SK-N-SH (cell line): Measurements from ENCODE around the gene PLA2G2D. TPM values are rescaled to one million over a fixed set of nuclear protein-coding genes. Genes with fewer than 3 reads are reported as not detected.

Experiments used
- CTCF ChIA-PET: fragments of 300-600, 350-600 bp; formaldehyde crosslinking; extraction: SDS; loops from one replicate; lab custom pipeline; 2021; lab: Yijun Ruan, JAX
- POLR2A ChIA-PET: fragments of 350-600 bp; sonication (Branson Sonifier 250); formaldehyde crosslinking; extraction: SDS; loops from one replicate; lab custom pipeline; 2020; ENCODE audit warnings: antibody characterized with exemption, inconsistent platforms; lab: Yijun Ruan, JAX
- DNase-seq: peaks from one replicate; pipeline ENCODE4 v3.0.0; 2012
- H2AFZ ChIP-seq: fragments of 200-600 bp; sonication (generic); 2 replicates; pipeline ENCODE4 v1.8.1; 2016; ENCODE audit warnings: antibody characterized with exemption, mild to moderate bottlenecking, low read depth
- H3F3A ChIP-seq: fragments of 200-600 bp; sonication (generic); replicated peaks from 2 replicates; pipeline ENCODE3; 2016; ENCODE audit warnings: antibody characterized with exemption, mild to moderate bottlenecking; ENCODE audit not compliant: insufficient read depth
- H3K27ac ChIP-seq, 2 experiments: fragments of 200-500 bp in 1 of 2; fragments of 200-600 bp in 1 of 2; sonication (Bioruptor generic) in 1 of 2; sonication (generic), shearing (Covaris generic) in 1 of 2; 2 replicates each; pipeline versions ENCODE4 v1.5.1 to v1.6.1; 2014 to 2016; ENCODE audit warnings: low read depth in 2 of 2, inconsistent platforms in 1 of 2, low read length in 1 of 2, mild to moderate bottlenecking in 1 of 2, mixed read lengths in 1 of 2
- H3K27me3 ChIP-seq: fragments of 200-600 bp; sonication (generic), shearing (Covaris generic); 2 replicates; pipeline ENCODE4 v1.6.1; 2016; ENCODE audit warnings: mixed run types; ENCODE audit not compliant: insufficient read depth
- H3K36me3 ChIP-seq, 2 experiments: fragments of 200-500 bp in 1 of 2; fragments of 200-600 bp in 1 of 2; sonication (Bioruptor generic) in 1 of 2; sonication (generic) in 1 of 2; replicated peaks in 1 of 2; 2 replicates each; pipeline versions ENCODE3 to v1.5.1; 2014 to 2016; ENCODE audit warnings: low read length in 1 of 2, mild to moderate bottlenecking in 1 of 2; ENCODE audit not compliant: insufficient read depth in 2 of 2, control insufficient read depth in 1 of 2
- H3K4me1 ChIP-seq, 2 experiments: fragments of 200-500 bp in 1 of 2; fragments of 200-600 bp in 1 of 2; sonication (Bioruptor generic) in 1 of 2; sonication (generic), shearing (Covaris generic) in 1 of 2; 2 replicates each; pipeline versions ENCODE4 v1.5.1 to v1.6.1; 2014 to 2016; ENCODE audit warnings: low read depth in 1 of 2, low read length in 1 of 2, mixed run types in 1 of 2; ENCODE audit not compliant: insufficient read depth in 2 of 2, control insufficient read depth in 1 of 2
- H3K4me2 ChIP-seq: fragments of 200-600 bp; sonication (generic), shearing (Covaris generic); 2 replicates; pipeline ENCODE4 v1.6.1; 2017; ENCODE audit warnings: mixed run types
- H3K4me3 ChIP-seq, 2 experiments: fragments of 200-500 bp in 1 of 2; fragments of 200-600 bp in 1 of 2; sonication (Bioruptor generic) in 1 of 2; sonication (generic), shearing (Covaris generic) in 1 of 2; 2 replicates each; pipeline versions ENCODE4 v1.5.1 to v1.8.1; 2014 to 2016; ENCODE audit warnings: low read depth in 2 of 2, inconsistent platforms in 1 of 2, low read length in 1 of 2, mild to moderate bottlenecking in 1 of 2, mixed read lengths in 1 of 2, moderate library complexity in 1 of 2
- H3K79me2 ChIP-seq: fragments of 200-600 bp; sonication (generic); 2 replicates; pipeline ENCODE4 v1.8.1; 2017; ENCODE audit warnings: mild to moderate bottlenecking; ENCODE audit not compliant: insufficient read depth
- H3K9ac ChIP-seq: fragments of 200-600 bp; sonication (generic); 2 replicates; pipeline ENCODE4 v1.6.1; 2017; ENCODE audit warnings: mixed run types
- H3K9me2 ChIP-seq: fragments of 200-600 bp; sonication (generic); 2 replicates; pipeline ENCODE4 v1.6.1; 2017; ENCODE audit warnings: mixed run types
- H3K9me3 ChIP-seq: fragments of 200-600 bp; sonication (generic); 2 replicates; pipeline ENCODE4 v1.6.1; 2017; ENCODE audit warnings: mixed run types, mild to moderate bottlenecking, moderate library complexity
- H4K20me1 ChIP-seq: fragments of 200-600 bp; sonication (generic); 2 replicates; pipeline ENCODE4 v1.6.1; 2017; ENCODE audit warnings: mild to moderate bottlenecking, mixed run types; ENCODE audit not compliant: insufficient read depth
- CHD2 ChIP-seq: fragments of 150-350 bp; IDR thresholded peaks from 2 replicates; pipeline ENCODE4 v1.6.1; 2018; ENCODE audit warnings: low read length; ENCODE audit not compliant: partially characterized antibody
- EP300 ChIP-seq, 2 experiments: IDR thresholded peaks; 2 replicates each; pipeline versions ENCODE4 v1.4.0 to v1.6.1; 2012; ENCODE audit warnings: borderline replicate concordance in 1 of 2, low read depth in 1 of 2, low read length in 1 of 2
- FOXJ3 ChIP-seq: sonication (generic); formaldehyde crosslinking; IDR thresholded peaks from 2 replicates; pipeline ENCODE4 v1.5.1; 2020; ENCODE audit warnings: mild to moderate bottlenecking, missing genetic modification reagents
- GABPA ChIP-seq: IDR thresholded peaks from 2 replicates; pipeline ENCODE4 v1.4.0; 2012; ENCODE audit warnings: low read depth, mild to moderate bottlenecking
- GATA2 ChIP-seq: sonication (generic); formaldehyde crosslinking; IDR thresholded peaks from 2 replicates; pipeline ENCODE4 v1.5.0; 2020; ENCODE audit warnings: mild to moderate bottlenecking, missing genetic modification reagents
- IRF3 ChIP-seq: fragments of 150-350 bp; IDR thresholded peaks from 2 replicates; pipeline ENCODE4 v1.6.1; 2016; ENCODE audit warnings: mild to moderate bottlenecking, low read depth, low read length
- JUND ChIP-seq: IDR thresholded peaks from 2 replicates; pipeline ENCODE4 v1.4.0; 2012
- MAX ChIP-seq: IDR thresholded peaks from 2 replicates; pipeline ENCODE4 v1.4.0; 2012; ENCODE audit warnings: low read depth
- MEF2A ChIP-seq: IDR thresholded peaks from 2 replicates; pipeline ENCODE4 v1.4.0; 2012; ENCODE audit warnings: low read depth, borderline replicate concordance
- PBX3 ChIP-seq: IDR thresholded peaks from 2 replicates; pipeline ENCODE4; 2012
- RAD21 ChIP-seq: IDR thresholded peaks from 2 replicates; pipeline ENCODE4 v1.6.1; 2012; ENCODE audit warnings: mild to moderate bottlenecking, low read length
- RCOR1 ChIP-seq: fragments of 150-350 bp; IDR thresholded peaks from 2 replicates; pipeline ENCODE4 v1.6.1; 2017; ENCODE audit warnings: antibody characterized with exemption, low read length
- RXRA ChIP-seq: IDR thresholded peaks from 2 replicates; pipeline ENCODE4 v1.4.0; 2012; ENCODE audit warnings: low read depth, mild to moderate bottlenecking, borderline replicate concordance
- TEAD4 ChIP-seq: IDR thresholded peaks from 2 replicates; pipeline ENCODE4 v1.4.0; 2012; ENCODE audit warnings: mild to moderate bottlenecking, borderline replicate concordance; ENCODE audit not compliant: insufficient read depth
- ZBTB33 ChIP-seq: IDR thresholded peaks from 2 replicates; pipeline ENCODE4 v1.4.0; 2012; ENCODE audit warnings: low read depth, borderline replicate concordance
- WGBS: methylation state at CpG from one replicate; pipeline ENCODE4 v1.1.6; 2017; ENCODE audit warnings: low lambda C conversion rate; 5-methylcytosine and 5-hydroxymethylcytosine counted together
- polyA plus RNA-seq, 3 experiments: library from polyadenylated mRNA; depleted of rRNA; stranded (reverse); fragments of >200 nt; gene quantifications; 2 replicates each; pipeline ENCODE4 v1.2.3, GENCODE V29; 2012

Gene PLA2G2D
- polyA plus RNA-seq, 1 of the 3 experiments (the other 2 are of a cell fraction) = not detected

- no peak for TF ChIP-seq MAX
- TF ChIP-seq FOXJ3 (CRISPR knock-in tag) = no peak
- no peak for TF ChIP-seq IRF3
- TF ChIP-seq GATA2 (CRISPR knock-in tag) = no peak
These were observed 3.9 kb downstream of the PLA2G2D start (continued) for GRCh38 chr1:20115479-20115878.

GRCh38 chr1:20114021-20114648, 5.2 kb downstream of the PLA2G2D start:
- DNase-seq = no peak
- Histone ChIP-seq H3K9me2 (no peaks in the 10 kb centered on the region), H4K20me1 (no peaks in the 10 kb centered on the region), H3K9ac (no peak overlapping the region), H3K36me3 (no peaks in the 10 kb centered on the region), H3K27me3 (no peaks in the 10 kb centered on the region; the same call in 1 of the 2 replicates), H3K4me1 (no peaks in the 10 kb centered on the region), H3K79me2 (no peaks in the 10 kb centered on the region), H3K4me2 (no peak overlapping the region), H3K9me3 (no peaks in the 10 kb centered on the region), H3F3A (no peaks in the 10 kb centered on the region), H3K4me3 (no peak overlapping the region), H2AFZ (no peak overlapping the region), H3K27ac (no peak overlapping the region)
- WGBS = 73% methylated on average over 15 of the region's 15 CpGs
- TF ChIP-seq PBX3 (no peak), MEF2A (no peak), TEAD4 (no peak), GABPA (no peak), RAD21 (no peak), EP300 (IDR thresholded peaks at IDR 0.05; ENCODE audit: borderline replicate concordance in 1 of 2, low read depth in 1 of 2, low read length in 1 of 2) (no peak), RCOR1 (no peak), RXRA (no peak), IRF3 (no peak), ZBTB33 (no peak), CHD2 (no peak), JUND (no peak)
- ChIA-PET POLR2A (no interaction called here), CTCF (interaction anchor here (0.7 to 2.8 kb wide), 8 partner anchors 10 to 379 kb away, joined by 3 to 13 read pairs (median 4); no protein-coding TSS in a partner anchor)
